GM18519 (cell line): Measurements from ENCODE around the gene VAT1L.
A peak's percentile ranks its signal among the peaks of the same experiment; 100 is the strongest.
"Not testable (repeated sequence)": the region's sequence is repeated elsewhere in the genome, so short reads cannot be mapped to it uniquely, and the experiment has no call there.

Experiments
- ATAC-seq: cut with Tn5 transposase; IDR thresholded peaks from one replicate; pipeline ENCODE4 v1.9.1; 2021; ENCODE audit warnings: mild to moderate bottlenecking, moderate library complexity; ENCODE audit not compliant: unreplicated experiment, low FRiP score

The VAT1L gene

DNA sequence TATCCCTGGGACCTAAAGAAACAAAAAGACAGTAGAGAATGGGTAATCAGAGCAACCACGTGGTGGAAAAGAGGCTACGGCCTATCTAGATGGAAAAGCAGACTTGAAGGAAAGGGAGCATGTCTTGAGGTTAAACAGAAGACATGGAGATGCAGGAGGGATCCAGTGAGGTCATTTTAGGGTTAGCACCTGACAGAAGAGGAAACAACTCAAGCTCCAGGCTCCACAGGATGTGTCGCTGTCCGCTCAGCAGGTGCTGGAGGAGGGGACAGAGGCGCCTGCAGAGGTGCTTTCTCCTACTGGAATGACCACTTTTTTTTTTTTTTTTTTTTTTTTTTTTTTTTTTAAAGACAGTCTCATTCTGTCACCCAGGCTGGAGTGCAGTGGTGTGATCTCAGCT is 186.5 kb downstream of the VAT1L start:
- ATAC-seq: no peak

DNA sequence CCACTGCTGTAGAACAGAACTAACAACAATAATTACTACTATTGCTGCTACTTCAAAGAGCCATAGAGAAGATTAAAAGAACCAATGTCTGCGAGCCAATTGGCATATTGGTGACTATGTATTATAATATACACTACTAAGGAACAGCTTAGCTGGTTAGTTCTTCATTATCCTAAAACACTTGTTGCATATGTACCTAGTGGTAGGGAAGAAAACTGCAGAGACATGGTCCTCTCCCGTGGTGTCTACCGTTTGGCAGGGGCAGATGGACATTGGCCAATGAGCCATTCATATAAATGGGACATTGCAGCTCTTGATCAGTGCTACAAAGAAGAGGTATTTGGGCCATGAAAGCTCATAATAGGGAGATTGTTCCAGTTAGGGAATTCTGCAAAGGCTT is 187.6 kb downstream of the VAT1L start:
- ATAC-seq: no peak

DNA sequence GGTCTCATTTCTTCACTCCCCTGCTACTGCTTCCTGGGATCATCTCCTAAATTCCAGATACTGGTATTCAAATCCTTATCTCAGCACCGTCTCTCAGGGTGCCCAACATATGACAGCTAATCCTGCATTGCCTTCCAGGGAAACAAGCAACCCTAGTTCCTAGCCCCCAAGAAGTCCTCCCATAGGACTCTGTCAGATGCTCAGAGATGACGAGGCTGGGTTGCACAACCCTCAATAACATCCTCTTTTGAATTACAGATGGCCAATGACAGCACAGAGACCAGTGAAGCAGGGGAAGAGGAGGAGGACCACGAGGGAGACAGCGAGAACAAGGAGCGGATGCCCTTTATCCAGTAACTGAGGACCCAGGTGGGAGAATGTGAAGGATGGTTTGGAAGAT is 189.0 kb downstream of the VAT1L start:
- ATAC-seq: no peak

DNA sequence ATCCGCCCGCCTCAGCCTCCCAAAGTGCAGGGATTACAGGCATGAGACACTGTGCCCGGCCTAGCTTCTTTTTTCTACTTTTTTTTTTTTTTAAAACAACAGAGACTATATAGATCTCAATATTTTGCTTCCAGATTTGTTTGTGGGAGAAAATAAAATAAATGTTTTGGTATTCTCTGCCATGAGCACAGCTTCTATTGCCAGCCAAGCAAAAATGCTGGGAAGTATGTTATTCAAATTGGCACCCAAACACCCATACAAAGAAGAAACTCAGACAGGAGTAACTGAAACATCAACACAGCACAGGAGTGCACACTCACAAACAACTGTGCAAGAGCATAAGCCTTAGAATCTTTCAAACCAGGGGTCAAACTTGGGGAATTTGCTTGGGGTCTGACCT is 196.7 kb downstream of the VAT1L start:
- no peak for ATAC-seq

DNA sequence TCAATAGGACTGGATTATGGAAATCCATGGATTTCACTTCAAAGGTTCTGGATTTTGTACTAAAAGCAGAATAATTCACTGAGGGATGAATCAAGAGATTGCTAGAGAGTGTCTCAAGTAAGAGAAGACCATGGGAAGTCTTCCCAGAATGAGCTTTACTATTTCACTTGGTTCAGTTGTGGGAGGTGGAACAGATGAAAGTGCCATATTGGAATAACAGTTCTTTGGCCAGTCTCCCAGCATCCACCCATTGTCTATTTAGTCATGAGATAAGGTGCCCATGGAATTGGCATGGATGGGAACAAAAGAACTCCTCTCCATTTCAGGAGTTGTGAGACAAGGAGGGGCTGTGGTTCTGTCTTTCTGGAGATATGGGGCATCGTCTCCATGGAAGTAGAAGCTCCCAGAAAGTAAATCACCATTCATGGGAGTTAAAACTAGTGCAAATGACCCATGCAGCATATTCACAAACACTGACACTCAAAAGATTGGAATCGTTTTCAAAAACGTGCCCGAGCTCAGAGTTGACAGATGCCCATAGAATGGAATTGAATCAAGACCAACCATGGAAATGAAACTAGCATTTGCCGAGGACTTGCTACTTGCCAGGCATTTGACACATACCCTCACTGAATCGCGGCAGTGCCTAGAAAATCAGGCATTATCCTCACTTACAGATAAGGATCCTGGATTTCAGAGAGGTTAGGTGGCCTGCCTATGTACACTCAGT is 197.8 kb downstream of the VAT1L start:
- ATAC-seq: no peak

DNA sequence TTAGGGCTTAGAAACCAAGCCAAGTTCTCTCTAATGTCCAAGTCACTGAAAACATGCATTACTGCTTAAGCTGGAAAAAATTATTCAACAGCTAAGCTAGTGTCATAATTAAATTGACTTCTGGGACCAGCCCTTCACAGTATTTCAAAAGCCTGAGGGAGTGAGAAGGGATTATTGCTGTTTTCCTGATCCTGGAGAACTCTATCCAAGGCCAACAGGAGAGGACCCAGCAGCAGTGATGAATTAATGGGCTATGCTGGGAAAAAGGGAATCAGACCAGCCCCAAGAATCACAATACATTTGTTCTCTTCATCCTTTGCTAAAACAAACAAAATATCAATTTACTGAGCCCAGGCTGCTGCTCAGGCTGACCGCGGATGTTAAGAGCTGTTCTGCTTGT is 199.4 kb downstream of the VAT1L start:
- ATAC-seq: no peak

DNA sequence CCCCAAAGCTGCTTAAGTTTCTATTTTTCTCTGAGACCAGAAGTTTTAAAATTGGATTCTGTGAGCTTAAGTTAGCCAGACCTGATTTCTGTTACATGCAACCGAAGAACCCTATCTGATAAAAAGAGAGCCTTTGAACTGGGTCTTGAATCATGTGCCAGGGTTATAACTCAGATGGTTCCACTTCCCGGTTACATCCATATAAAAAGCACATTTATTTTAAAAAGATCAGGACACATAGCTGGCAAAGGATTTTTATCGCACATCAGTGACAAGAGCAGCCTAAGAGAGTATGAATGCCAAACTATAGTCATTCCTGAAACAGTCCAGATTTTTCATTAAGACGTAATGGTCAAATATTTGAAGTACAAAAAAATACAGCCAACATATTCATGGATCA is 201.5 kb downstream of the VAT1L start:
- no peak for ATAC-seq

DNA sequence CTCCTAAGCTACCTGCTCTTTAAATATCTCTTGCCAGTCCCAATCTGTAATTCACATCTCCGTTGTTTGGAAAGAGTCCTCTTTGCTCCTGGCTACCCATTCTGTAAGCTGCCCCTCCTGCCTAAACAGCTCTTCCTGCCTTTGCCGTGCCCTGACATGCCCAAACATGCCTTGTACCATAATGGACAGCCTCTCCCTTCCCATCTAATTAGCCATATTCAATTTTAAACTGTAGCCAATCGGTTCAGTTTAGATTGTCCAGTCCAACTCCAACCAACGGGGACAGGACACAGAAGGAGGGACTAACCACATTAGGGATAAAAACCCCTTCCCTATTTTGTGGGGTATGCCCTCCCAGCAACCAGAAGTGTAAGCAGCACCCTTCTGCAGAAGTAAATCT is 203.3 kb downstream of the VAT1L start:
- no peak for ATAC-seq

DNA sequence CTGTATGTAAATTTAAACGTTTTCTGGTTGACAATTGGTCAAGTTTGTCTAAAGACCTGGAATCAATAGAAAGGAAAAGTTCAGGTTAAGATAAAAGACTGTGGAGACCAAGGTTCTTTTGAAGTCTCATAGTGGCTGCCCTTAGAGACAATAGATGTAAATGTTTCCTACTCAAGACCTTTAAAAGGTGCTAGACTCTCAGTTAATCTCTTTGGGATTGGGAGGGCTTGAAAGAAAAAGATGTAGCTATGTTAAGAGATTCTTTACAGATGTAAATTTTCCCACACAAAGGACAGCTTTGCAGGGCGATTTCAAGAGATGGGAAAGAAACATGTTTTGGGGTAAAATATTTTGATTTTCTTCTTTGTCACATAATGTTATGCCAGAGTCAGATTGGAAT is 204.0 kb downstream of the VAT1L start:
- not testable (repeated sequence) for ATAC-seq

DNA sequence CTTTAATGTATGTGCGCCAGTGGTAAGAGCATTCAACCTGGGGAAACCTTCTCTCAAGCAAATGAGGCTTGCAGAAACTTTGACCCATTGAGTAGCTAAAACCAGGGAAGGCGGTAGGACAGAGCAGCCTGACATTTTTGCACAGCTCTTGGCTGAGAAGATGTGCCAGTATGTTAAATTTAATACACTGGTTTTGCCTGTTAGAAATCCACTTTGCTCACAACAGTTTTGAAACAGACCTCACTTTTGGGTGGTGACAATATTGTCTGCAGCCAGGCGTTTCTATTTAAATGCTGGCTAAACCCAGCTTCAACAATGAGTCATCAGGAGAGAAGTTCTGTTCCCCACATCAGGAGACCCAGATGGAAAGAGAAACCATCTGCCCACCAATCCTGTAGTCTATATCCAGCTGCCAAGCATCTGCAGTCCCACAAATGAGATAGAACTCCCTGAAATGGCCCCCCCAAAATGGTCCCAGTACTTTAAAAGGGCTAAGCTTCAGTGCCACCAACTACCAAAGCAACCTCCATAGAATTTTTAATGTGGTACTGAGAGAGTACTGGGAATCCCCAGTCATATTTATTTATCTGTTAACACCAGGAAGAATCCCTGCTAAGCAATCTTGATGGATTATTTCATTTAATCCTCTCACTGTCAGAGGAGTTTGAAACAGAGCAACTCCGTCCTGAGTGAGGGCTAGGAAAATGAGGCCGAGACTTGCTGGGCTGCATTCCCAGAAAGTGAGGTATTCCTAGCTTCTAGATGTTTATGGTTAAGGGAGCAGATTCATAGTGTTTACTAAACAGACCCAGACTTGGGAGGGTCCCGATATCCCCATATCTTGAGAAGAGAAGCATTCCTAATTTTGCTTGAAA is 205.0 kb downstream of the VAT1L start:
- no peak for ATAC-seq

DNA sequence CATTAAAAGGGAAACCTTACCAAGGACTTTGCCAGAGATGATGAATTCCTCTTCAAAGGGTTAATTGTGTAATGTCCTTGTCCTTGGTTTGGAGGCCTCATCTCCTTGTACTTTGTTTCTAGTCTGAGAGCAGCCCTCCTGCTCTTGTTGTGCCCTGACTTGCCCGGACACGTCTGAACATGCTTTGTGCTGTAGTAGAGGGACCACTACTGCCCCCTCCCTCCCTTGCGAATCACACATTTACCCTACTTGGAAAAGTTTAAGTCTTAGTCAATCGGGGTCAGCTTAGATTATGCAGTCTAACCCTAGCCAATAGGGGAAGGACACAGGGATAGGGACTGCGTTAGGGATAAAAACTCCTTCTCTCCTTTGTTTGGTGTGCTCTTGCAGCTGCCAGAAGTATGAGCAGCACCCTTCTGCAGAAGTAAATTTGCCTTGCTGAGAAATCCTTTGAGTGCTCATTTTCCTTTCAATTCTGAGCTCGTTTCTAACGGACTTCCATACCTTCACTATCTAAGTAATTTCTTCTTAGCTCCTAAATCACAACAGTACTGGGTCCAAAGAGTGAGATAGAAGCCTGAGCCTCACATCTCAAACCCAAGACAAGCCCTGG is 207.6 kb downstream of the VAT1L start:
- no peak for ATAC-seq

DNA sequence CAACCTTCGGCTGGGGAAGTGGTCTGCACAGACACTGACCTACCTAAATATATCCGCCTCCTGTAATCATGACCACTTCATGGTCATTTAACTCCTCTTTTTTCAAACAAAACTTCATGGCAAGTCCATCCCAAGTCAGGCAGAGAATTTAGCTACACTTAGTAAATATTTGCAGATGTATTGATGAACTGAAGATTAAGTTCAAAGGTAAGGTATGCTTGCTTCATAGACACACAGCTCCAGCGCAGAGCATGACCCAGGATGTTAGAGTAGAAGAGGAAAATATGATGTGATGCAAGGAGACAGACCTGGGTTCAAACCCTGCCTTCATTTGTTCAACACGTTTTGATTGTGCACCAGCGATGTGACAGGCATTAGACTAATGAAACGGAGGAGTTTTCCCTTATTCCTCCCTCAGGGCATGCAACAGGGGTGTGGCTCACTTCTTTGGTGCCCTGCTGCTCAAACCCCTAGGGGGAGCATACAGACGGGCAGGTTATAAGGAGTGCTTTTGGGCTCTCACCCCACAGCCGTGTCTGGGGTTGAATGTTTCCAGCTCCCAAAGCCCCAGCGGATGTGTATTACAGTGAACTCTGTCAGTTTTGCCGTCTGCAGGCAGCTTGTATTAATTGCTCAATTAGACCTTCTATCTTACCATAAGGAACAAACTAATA is 210.1 kb downstream of the VAT1L start:
- ATAC-seq: no peak

DNA sequence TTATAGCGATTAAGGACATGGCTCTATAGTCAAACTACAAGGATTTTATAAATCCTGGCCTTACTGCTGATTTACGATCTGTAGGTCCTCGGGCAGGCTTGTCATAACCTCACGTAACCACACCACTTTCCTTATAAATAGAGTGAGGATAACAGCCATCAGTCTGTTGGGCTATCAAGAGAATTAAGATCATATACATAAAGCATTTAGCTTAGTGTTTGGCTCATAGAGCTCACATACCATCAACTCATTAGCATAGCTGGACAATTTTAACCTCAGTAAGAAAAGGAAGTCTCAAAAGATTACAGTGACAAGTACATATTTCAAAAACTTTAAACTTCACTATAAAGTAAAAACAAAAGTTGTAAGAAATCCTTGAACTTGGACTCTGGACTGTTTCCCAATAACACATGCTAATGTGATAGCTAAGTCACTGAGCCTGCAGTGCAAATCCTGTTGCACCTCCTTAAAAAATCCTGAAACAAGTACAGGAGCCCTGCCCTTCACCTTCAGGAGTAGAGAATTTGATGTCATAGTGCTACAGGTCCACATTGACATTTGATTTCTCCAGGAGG is 213.2 kb downstream of the VAT1L start:
- ATAC-seq: no peak

DNA sequence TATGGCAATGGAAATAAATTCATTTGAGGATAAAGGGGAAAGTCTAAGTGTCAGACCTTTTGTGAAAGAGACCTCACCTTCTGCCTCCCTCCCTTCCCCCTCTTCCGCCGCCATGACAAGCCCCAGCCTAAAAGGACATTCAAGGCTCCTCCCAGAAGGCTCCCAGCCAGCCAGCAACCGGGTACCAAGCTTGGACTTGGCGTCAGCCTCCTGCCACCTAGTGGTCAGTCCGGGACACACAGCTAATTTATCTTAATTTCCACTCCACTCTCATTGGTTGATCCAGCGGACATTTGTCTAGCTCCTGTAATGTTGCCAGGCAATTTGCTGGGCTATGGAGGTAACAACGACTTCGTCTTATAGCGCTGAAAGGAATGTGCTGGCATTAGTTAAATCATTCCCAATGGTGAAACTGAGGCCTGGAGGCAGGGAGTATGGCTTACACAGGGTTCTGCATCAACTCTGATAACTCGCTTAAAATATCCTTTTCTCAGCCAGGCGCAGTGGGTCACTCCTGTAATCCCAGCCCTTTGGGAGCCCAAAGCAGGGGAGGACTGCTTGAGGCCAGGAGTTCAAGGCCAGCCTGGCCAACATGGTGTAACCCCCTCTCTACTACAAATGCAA is 214.7 kb downstream of the VAT1L start:
- ATAC-seq: peak; percentile 99

DNA sequence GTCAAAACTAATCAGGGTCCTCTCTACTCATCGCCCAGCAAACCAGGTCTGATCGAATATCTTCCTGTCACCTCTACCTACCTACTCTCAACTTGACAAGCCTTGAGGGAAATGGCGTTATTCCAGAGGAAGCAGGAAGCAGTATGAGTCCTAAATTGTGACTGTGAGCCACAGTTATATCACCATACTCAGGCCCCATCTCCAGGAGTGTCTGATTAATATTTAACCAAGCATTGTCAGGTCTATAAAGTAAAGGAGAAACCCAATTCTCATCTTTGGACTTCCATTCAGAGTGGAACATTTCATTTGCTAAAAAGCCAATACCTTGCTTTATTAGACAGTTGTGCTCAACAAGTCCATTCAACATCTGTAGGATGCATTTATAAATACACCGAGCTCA is 216.2 kb downstream of the VAT1L start:
- ATAC-seq: no peak

DNA sequence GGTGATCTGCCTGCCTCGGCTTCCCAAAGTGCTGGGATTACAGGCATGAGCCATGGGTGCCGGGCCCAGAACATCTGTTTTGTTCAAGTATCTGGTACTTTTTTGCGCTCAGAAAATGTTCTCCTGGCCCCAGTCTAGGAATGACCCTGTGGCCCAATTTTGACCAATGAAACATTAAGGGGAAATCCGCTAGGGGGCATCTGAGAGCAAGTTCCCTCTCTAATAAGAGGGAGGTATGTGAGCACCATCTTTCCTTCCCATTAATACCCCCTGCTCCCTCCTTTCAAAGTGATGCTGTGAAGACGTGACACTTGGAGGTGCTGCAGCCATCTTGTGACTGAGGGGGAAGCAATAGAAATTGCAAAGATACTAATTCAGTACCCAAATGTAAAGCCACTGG is 217.5 kb downstream of the VAT1L start:
- ATAC-seq: no peak

DNA sequence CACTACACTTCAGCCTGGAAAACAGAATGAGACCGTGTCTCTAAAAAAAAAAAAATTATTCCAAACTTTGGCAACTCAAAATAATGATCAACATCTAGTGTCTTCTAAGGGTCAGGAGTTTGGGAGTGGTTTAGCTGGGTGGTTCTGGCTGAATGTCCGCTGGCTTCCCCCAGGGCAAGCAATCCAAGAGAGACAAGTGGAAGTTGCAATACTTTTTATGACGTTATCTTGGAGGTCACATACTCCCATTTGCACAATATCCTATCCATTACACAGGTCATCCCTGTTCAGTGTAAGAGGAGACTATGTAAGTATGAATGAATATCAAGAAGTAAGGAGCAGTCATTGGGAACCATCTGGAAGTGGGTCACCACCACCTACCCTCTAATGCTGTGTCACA is 218.8 kb downstream of the VAT1L start:
- ATAC-seq: no peak

DNA sequence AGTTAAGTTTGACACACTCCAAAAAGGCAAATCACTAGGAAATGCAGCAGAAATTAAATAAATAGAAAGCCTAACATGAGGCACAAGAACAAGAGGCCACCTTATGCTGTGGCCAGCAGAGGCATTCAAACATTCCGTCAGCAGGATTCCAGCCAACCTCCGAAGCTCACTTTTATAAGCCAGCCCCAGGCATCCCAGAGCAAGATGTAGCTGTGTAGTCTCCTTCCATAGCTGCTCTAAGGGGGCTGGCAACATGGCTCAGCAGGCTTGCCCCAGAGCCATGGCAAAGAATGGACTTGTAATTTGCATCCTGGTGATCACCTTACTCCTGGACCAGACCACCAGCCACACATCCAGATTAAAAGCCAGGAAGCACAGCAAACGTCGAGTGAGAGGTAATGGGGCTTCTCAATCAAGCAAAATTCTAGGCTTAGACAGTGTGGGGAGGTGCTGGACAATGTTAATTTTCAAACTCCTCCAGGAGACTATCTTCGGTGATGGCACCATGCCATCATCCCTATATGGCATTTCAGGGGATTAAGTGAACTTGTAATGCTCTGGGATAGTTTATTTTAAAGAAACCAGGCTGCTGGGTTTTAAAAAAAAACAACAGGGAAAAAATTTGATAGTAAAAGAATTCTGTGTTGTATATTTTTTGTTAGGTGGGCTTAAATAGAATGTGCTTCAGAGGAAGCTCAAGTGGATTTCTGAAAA is 234.1 kb downstream of the VAT1L start, which contains the start of gene CLEC3A:
Gene CLEC3A (plus strand): TSS at position 202 of the 714 bp plus-strand sequence. CDS start 79 bp downstream, at position 281.
- no peak for ATAC-seq

DNA sequence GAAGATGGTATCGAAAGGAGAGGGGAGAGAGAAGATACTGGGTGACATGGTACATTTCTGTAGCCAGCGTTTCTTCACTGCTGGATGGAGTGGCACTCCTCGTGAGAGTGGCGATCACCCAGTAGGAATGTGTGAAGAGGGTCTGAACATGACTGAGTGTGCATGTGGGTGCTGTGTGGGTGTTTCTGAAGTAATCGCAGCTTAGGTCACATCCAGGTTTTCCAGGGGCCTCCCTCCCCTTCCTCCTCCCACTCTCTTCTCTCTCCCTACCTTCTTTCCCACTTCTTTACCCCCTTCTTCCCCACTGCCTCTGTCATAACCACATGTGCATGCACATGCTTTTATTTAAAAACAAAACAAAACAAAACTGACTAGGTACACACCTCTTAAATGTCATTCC is 235.8 kb downstream of the VAT1L start:
- ATAC-seq: no peak
